Measurements from ENCODE around the gene NKAIN2. TPM values are rescaled to one million over a fixed set of nuclear protein-coding genes. Genes with fewer than 3 reads are reported as not detected.
"Not testable (repeated sequence)": the region's sequence is repeated elsewhere in the genome, so short reads cannot be mapped to it uniquely, and the experiment has no call there.

NKAIN2 gene
- total RNA-seq, 1 donor from 2014 or later, result 0.56 TPM

GRCh38 chr6:124011180-124011579 is 207.5 kb downstream of the NKAIN2 start:
- no peak for DNase-seq
- H3K36me3 Mint-ChIP-seq (ENCODE audit: unreplicated experiment), result no peaks in the 10 kb centered on the region
- H3K4me1 Mint-ChIP-seq (ENCODE audit: low read depth, unreplicated experiment), result no peaks in the 10 kb centered on the region
- no peaks in the 10 kb centered on the region for H3K9me3 Mint-ChIP-seq (ENCODE audit: unreplicated experiment)
- no peaks in the 10 kb centered on the region for H3K27me3 Mint-ChIP-seq (ENCODE audit: unreplicated experiment)
- H3K27ac Mint-ChIP-seq (ENCODE audit: unreplicated experiment), result no peak overlapping the region
- TF ChIP-seq CTCF (IDR thresholded peaks at IDR 0.05; ENCODE audit: partially characterized antibody, unreplicated experiment), result no peak
- no peak overlapping the region for H3K4me3 Mint-ChIP-seq (ENCODE audit: unreplicated experiment)

- not testable (repeated sequence) for H3K4me1 Mint-ChIP-seq (ENCODE audit: low read depth, unreplicated experiment); H3K4me3 Mint-ChIP-seq (ENCODE audit: unreplicated experiment); H3K36me3 Mint-ChIP-seq (ENCODE audit: unreplicated experiment); DNase-seq; H3K27me3 Mint-ChIP-seq (ENCODE audit: unreplicated experiment); H3K9me3 Mint-ChIP-seq (ENCODE audit: unreplicated experiment); H3K27ac Mint-ChIP-seq (ENCODE audit: unreplicated experiment)
Measured at GRCh38 chr6:124022051-124022450, 218.4 kb downstream of the NKAIN2 start.

GRCh38 chr6:124022641-124023040 is 219.0 kb downstream of the NKAIN2 start:
- H3K36me3 Mint-ChIP-seq (ENCODE audit: unreplicated experiment), result peaks cover 6% of the 10 kb centered on the region
- H3K4me1 Mint-ChIP-seq (ENCODE audit: low read depth, unreplicated experiment), result no peaks in the 10 kb centered on the region
- H3K27ac Mint-ChIP-seq (ENCODE audit: unreplicated experiment), result no peak overlapping the region
- no peak for TF ChIP-seq CTCF (IDR thresholded peaks at IDR 0.05; ENCODE audit: partially characterized antibody, unreplicated experiment)
- H3K9me3 Mint-ChIP-seq (ENCODE audit: unreplicated experiment), result no peaks in the 10 kb centered on the region
- H3K4me3 Mint-ChIP-seq (ENCODE audit: unreplicated experiment), result no peak overlapping the region
- DNase-seq, result no peak
- peaks cover 1% of the 10 kb centered on the region for H3K27me3 Mint-ChIP-seq (ENCODE audit: unreplicated experiment)

- DNase-seq, result no peak
- no peak overlapping the region for H3K27ac Mint-ChIP-seq (ENCODE audit: unreplicated experiment)
- H3K36me3 Mint-ChIP-seq (ENCODE audit: unreplicated experiment), result no peaks in the 10 kb centered on the region
- peaks cover 1% of the 10 kb centered on the region for H3K27me3 Mint-ChIP-seq (ENCODE audit: unreplicated experiment)
- no peak for TF ChIP-seq CTCF (IDR thresholded peaks at IDR 0.05; ENCODE audit: partially characterized antibody, unreplicated experiment)
- no peaks in the 10 kb centered on the region for H3K9me3 Mint-ChIP-seq (ENCODE audit: unreplicated experiment)
- no peak overlapping the region for H3K4me3 Mint-ChIP-seq (ENCODE audit: unreplicated experiment)
- H3K4me1 Mint-ChIP-seq (ENCODE audit: low read depth, unreplicated experiment), result no peaks in the 10 kb centered on the region
Measured at GRCh38 chr6:124026694-124027093, 223.0 kb downstream of the NKAIN2 start.

- no peaks in the 10 kb centered on the region for H3K9me3 Mint-ChIP-seq (ENCODE audit: unreplicated experiment)
- TF ChIP-seq CTCF (IDR thresholded peaks at IDR 0.05; ENCODE audit: partially characterized antibody, unreplicated experiment), result no peak
Measured at GRCh38 chr6:124027392-124027791, 223.7 kb downstream of the NKAIN2 start.

GRCh38 chr6:124028117-124028516 is 224.5 kb downstream of the NKAIN2 start:
- H3K27ac Mint-ChIP-seq (ENCODE audit: unreplicated experiment), result no peak overlapping the region
- H3K4me1 Mint-ChIP-seq (ENCODE audit: low read depth, unreplicated experiment), result no peaks in the 10 kb centered on the region
- no peaks in the 10 kb centered on the region for H3K36me3 Mint-ChIP-seq (ENCODE audit: unreplicated experiment)
- peaks cover 1% of the 10 kb centered on the region for H3K27me3 Mint-ChIP-seq (ENCODE audit: unreplicated experiment)
- H3K9me3 Mint-ChIP-seq (ENCODE audit: unreplicated experiment), result no peaks in the 10 kb centered on the region
- no peak overlapping the region for H3K4me3 Mint-ChIP-seq (ENCODE audit: unreplicated experiment)
- no peak for DNase-seq
- TF ChIP-seq CTCF (IDR thresholded peaks at IDR 0.05; ENCODE audit: partially characterized antibody, unreplicated experiment), result no peak

More at GRCh38 chr6:124027392-124027791, 223.7 kb downstream of the NKAIN2 start:
- Mint-ChIP-seq H3K4me1 (ENCODE audit: low read depth, unreplicated experiment) (no peaks in the 10 kb centered on the region), H3K4me3 (ENCODE audit: unreplicated experiment) (no peak overlapping the region), H3K36me3 (ENCODE audit: unreplicated experiment) (no peaks in the 10 kb centered on the region), H3K27me3 (ENCODE audit: unreplicated experiment) (peaks cover 1% of the 10 kb centered on the region), H3K27ac (ENCODE audit: unreplicated experiment) (peak overlapping the region; percentile 64)
- DNase-seq, result no peak

Data from glutamatergic neuron (in vitro differentiated cells).